Mesenchymal stem cell (in vitro differentiated cells and primary cell): ENCODE data around the gene MUC2.

Source experiments
- DNase-seq: peaks from one replicate; pipeline ENCODE4 v3.0.0-alpha.2; 2013
- H2AFZ ChIP-seq: one replicate; pipeline ENCODE4 v1.6.1; 2013; ENCODE audit warnings: low read depth, mild to moderate bottlenecking, control low read depth, inconsistent platforms, low read length, moderate library complexity
- H2AK5ac ChIP-seq: 2 replicates; pipeline ENCODE4 v1.6.1; 2013; ENCODE audit warnings: low read length, moderate library complexity, mild to moderate bottlenecking, inconsistent platforms; ENCODE audit not compliant: severe bottlenecking
- H2BK120ac ChIP-seq: one replicate; pipeline ENCODE4 v1.6.1; 2013; ENCODE audit warnings: low read depth, mild to moderate bottlenecking, inconsistent platforms, low read length, moderate library complexity
- H2BK12ac ChIP-seq, 2 experiments: one replicate each; pipeline ENCODE4 v1.6.1; 2013; ENCODE audit warnings: inconsistent platforms in 2 of 2, low read length in 2 of 2, mild to moderate bottlenecking in 2 of 2, moderate library complexity in 2 of 2, control low read depth in 1 of 2
- H2BK15ac ChIP-seq: one replicate; pipeline ENCODE4 v1.6.1; 2013; ENCODE audit warnings: mild to moderate bottlenecking, low read depth, inconsistent platforms; ENCODE audit not compliant: poor library complexity, severe bottlenecking
- H2BK5ac ChIP-seq: 2 replicates; pipeline ENCODE4 v1.6.1; 2013; ENCODE audit warnings: low read depth, mild to moderate bottlenecking, low read length, control low read depth, inconsistent platforms; ENCODE audit not compliant: poor library complexity, severe bottlenecking
- H3K14ac ChIP-seq, 2 experiments: one replicate each; pipeline ENCODE4 v1.6.1; 2013; ENCODE audit warnings: inconsistent platforms in 2 of 2, low read length in 2 of 2, control low read depth in 1 of 2, mild to moderate bottlenecking in 1 of 2, moderate library complexity in 1 of 2
- H3K18ac ChIP-seq, 2 experiments: one replicate each; pipeline ENCODE4 v1.6.1; 2013; ENCODE audit warnings: inconsistent platforms in 2 of 2, low read length in 2 of 2, control low read depth in 1 of 2, low read depth in 1 of 2, mild to moderate bottlenecking in 1 of 2
- H3K23ac ChIP-seq, 2 experiments: one replicate each; pipeline ENCODE4 v1.6.1; 2013; ENCODE audit warnings: inconsistent platforms in 2 of 2, low read length in 2 of 2, mild to moderate bottlenecking in 2 of 2, moderate library complexity in 2 of 2, control low read depth in 1 of 2
- H3K27ac ChIP-seq: 2 replicates; pipeline ENCODE4 v1.5.1; 2013; ENCODE audit warnings: mild to moderate bottlenecking, moderate library complexity, low read length, control low read depth, inconsistent platforms; ENCODE audit not compliant: poor library complexity, severe bottlenecking
- H3K27me3 ChIP-seq, 2 experiments: 2 replicates each; pipeline versions ENCODE4 v1.6.1 to v1.7.0; 2013; ENCODE audit warnings: low read length in 2 of 2, mild to moderate bottlenecking in 2 of 2, moderate library complexity in 2 of 2, control low read depth in 1 of 2, inconsistent platforms in 1 of 2; ENCODE audit not compliant: control insufficient read depth in 1 of 2, insufficient read depth in 1 of 2
- H3K36me3 ChIP-seq, 2 experiments: 2 replicates each; pipeline versions ENCODE4 v1.6.1 to v1.7.0; 2013; ENCODE audit warnings: low read length in 2 of 2, control low read depth in 1 of 2, inconsistent platforms in 1 of 2, low read depth in 1 of 2, mild to moderate bottlenecking in 1 of 2; ENCODE audit not compliant: insufficient read depth in 2 of 2, control insufficient read depth in 1 of 2
- H3K4ac ChIP-seq, 2 experiments: one replicate each; pipeline ENCODE4 v1.6.1; 2013; ENCODE audit warnings: inconsistent platforms in 2 of 2, low read length in 2 of 2, mild to moderate bottlenecking in 2 of 2, moderate library complexity in 2 of 2, control low read depth in 1 of 2, low read depth in 1 of 2
- H3K4me1 ChIP-seq: 2 replicates; pipeline ENCODE4 v1.6.1; 2013; ENCODE audit warnings: low read depth, low read length, control low read depth; ENCODE audit not compliant: control insufficient read depth, insufficient read depth
- H3K4me2 ChIP-seq: 2 replicates; pipeline ENCODE4 v1.6.1; 2013; ENCODE audit warnings: low read length, mild to moderate bottlenecking, inconsistent platforms; ENCODE audit not compliant: poor library complexity, severe bottlenecking
- H3K4me3 ChIP-seq, 2 experiments: 2 replicates each; pipeline versions ENCODE4 v1.5.1 to v1.7.0; 2013; ENCODE audit warnings: low read length in 2 of 2, mild to moderate bottlenecking in 2 of 2, control low read depth in 1 of 2, low read depth in 1 of 2; ENCODE audit not compliant: insufficient read depth in 1 of 2
- H3K79me1 ChIP-seq: replicated peaks from 2 replicates; pipeline ENCODE4 v1.6.1; 2013; ENCODE audit warnings: mild to moderate bottlenecking, control low read depth, low read length, inconsistent platforms; ENCODE audit not compliant: poor library complexity, severe bottlenecking
- H3K9ac ChIP-seq: 2 replicates; pipeline ENCODE4 v1.7.0; 2013; ENCODE audit warnings: mild to moderate bottlenecking, low read length, moderate library complexity
- H3K9me3 ChIP-seq: 2 replicates; pipeline ENCODE4 v1.7.0; 2013; ENCODE audit warnings: mild to moderate bottlenecking, low read length; ENCODE audit not compliant: control insufficient read depth
- H4K8ac ChIP-seq: one replicate; pipeline ENCODE4 v1.6.1; 2013; ENCODE audit warnings: inconsistent platforms, mild to moderate bottlenecking, low read length, moderate library complexity
- H4K91ac ChIP-seq: one replicate; pipeline ENCODE4 v1.6.1; 2013; ENCODE audit warnings: mild to moderate bottlenecking, low read length, inconsistent platforms
- WGBS: methylation state at CpG from one replicate; pipeline ENCODE4 v1.1.7; 2013; ENCODE audit warnings: mixed read lengths; 5-methylcytosine and 5-hydroxymethylcytosine counted together

The MUC2 gene

DNA sequence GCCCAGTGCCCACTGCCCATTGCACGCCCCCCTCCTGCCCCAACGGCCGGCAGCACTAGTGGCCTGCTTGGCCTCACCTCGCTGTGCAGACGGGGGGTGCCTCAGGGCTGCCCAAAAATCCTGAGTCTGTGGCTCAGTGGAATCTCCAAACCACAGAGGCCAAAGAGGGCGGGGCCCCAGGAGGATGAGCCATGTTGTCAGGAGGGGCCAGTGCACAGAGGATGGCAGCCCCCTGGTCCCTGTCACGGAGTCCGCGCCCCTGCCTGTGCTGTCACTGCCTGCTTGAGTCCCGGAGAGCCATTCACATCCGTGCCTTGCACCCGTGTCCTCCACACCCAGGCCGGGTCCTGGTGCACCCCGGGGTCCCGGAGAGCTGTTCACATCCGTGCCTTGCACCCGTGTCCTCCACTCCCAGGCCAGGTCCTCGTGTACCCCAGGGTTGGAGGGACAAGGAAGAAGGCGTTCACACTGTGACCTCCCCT is 46.7 kb downstream of the MUC2 start:
- no peaks in the 10 kb centered on the region for H3K36me3 ChIP-seq
- WGBS = 87% methylated on average over 19 of the region's 19 CpGs

DNA sequence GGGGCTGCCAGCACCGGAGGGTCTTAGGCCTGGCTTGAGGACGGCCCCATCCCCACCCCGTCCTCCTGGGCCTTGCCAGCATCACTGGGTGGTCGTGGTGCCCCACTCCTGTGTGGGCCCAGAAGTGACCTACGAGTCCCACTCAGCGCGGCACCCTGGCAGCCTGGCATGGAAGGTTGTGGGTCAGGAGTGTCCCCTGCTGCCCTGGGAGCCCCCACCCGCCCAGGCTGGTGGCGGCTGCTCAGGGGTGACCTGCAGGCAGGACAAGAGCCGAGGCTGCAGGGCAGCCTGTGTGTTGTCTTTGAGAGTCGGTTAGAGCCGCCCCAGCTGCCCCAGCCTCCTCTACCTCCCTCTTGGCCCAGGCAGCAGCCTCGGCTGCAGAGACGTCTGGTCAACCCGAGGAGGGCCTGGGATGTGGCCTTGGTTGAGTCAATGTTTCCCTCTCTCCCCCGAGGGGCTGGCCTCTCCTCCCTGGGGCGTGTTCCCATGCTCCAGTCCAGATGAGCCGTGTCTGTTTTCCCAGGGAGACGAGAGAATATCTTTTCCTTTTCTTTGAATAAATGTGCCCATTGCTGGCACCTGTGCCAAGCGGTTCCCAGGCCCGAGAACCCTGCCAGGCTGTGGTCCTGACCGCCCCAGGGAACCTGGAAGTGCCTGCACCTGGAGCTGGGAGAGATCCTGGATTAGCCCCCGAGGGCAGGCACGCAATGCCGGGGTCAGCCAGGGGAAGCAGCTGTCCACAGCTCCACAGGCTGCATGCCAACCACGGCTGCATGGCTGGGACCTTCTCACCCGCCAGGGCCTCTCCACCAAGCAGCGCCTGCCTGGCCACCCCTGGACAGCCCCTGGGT is 47.4 kb downstream of the MUC2 start:
- Histone ChIP-seq H3K4ac (no peak overlapping the region), H3K4me1 (peaks cover 4% of the 10 kb centered on the region), H3K27ac (no peak overlapping the region), H2BK12ac (no peak overlapping the region), H2AFZ (no peak overlapping the region), H4K91ac (no peak overlapping the region), H3K79me1 (no peaks in the 10 kb centered on the region), H2BK5ac (no peak overlapping the region), H3K23ac (no peak overlapping the region), H3K14ac (no peak overlapping the region), H4K8ac (no peak overlapping the region), H2BK120ac (no peak overlapping the region), H3K4me2 (no peak overlapping the region), H2BK15ac (no peak overlapping the region), H3K27me3 (peaks cover 17 to 75% of the 10 kb centered on the region in 2 experiments), H3K36me3 (no peaks in the 10 kb centered on the region), H2AK5ac (no peak overlapping the region), H3K9me3 (peaks cover 4% of the 10 kb centered on the region), H3K4me3 (no peak overlapping the region), H3K9ac (no peak overlapping the region), H3K18ac (no peak overlapping the region)
- WGBS = 77% methylated on average over 28 of the region's 28 CpGs
- DNase-seq = no peak

More for the DNA sequence above, 46.7 kb downstream of the MUC2 start:
- no peak for DNase-seq
- Histone ChIP-seq H3K14ac (no peak overlapping the region), H3K9me3 (peaks cover 4% of the 10 kb centered on the region), H2BK12ac (no peak overlapping the region), H3K4me1 (peaks cover 4% of the 10 kb centered on the region), H3K23ac (no peak overlapping the region), H3K4me3 (no peak overlapping the region), H3K27ac (no peak overlapping the region), H2BK15ac (no peak overlapping the region), H3K4ac (no peak overlapping the region), H2AK5ac (no peak overlapping the region), H4K91ac (peak overlapping the region; percentile 18), H3K79me1 (no peaks in the 10 kb centered on the region), H4K8ac (no peak overlapping the region), H2AFZ (no peak overlapping the region), H3K27me3 (peaks cover 17 to 75% of the 10 kb centered on the region in 2 experiments), H3K18ac (no peak overlapping the region), H3K4me2 (no peak overlapping the region), H2BK5ac (no peak overlapping the region), H2BK120ac (no peak overlapping the region), H3K9ac (no peak overlapping the region)

DNA sequence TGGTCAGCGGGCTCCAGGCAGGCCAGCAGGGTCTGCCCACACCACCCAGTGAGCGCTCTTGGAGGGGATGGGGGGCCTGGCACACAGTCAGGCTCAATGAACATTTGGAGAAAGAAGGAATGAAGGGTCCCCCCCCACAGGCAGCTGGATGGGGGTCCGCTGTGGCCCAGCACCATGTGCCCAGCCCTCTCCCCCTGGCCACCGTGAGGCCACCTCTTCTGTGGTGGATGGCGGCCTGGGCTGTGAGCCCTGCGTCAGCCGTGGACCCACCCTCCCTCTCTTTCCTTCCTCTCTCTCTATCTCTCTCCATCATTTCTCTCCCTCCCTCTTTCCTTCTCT is 48.0 kb downstream of the MUC2 start:
- no peak overlapping the region for H3K9ac ChIP-seq
- H2BK120ac ChIP-seq = no peak overlapping the region
- H3K4me3 ChIP-seq = no peak overlapping the region
- H3K23ac ChIP-seq = no peak overlapping the region
- H2BK5ac ChIP-seq = no peak overlapping the region
- H3K36me3 ChIP-seq = no peaks in the 10 kb centered on the region
- H3K4ac ChIP-seq = no peak overlapping the region
- H2BK15ac ChIP-seq = no peak overlapping the region
- H3K4me2 ChIP-seq = no peak overlapping the region
- H3K9me3 ChIP-seq = peaks cover 4% of the 10 kb centered on the region
- no peak overlapping the region for H4K8ac ChIP-seq
- DNase-seq = no peak
- 76% methylated on average over 7 of the region's 7 CpGs for WGBS
- H3K27me3 ChIP-seq = peaks cover 17 to 72% of the 10 kb centered on the region in 2 experiments
- no peak overlapping the region for H2BK12ac ChIP-seq
- no peaks in the 10 kb centered on the region for H3K79me1 ChIP-seq
- H3K18ac ChIP-seq = no peak overlapping the region
- peaks cover 4% of the 10 kb centered on the region for H3K4me1 ChIP-seq
- no peak overlapping the region for H2AFZ ChIP-seq
- no peak overlapping the region for H4K91ac ChIP-seq
- no peak overlapping the region for H3K27ac ChIP-seq
- H2AK5ac ChIP-seq = no peak overlapping the region
- no peak overlapping the region for H3K14ac ChIP-seq

DNA sequence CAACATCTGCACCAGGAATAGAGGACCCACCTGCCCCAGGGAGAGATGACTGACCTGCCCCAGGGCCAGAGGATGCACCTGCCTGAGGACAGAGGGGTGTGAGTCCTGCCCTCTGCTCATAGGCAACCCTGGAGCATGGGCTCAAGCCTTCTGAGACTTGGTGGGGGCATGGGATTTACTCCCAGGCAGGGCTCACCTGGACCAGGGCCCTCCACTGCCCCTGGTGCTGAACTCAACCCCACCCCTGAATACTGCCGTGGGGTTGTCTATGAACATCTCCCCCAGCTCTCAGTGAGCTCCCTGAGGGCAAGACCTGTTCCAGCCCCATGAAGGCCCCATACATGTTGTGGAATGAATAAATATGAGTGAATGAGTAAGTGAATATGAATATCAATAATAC is 49.3 kb downstream of the MUC2 start:
- no peak for DNase-seq
- Histone ChIP-seq H2BK5ac (no peak overlapping the region), H3K9ac (no peak overlapping the region), H3K27me3 (peaks cover 17 to 72% of the 10 kb centered on the region in 2 experiments), H3K14ac (no peak overlapping the region), H3K18ac (no peak overlapping the region), H3K4me3 (no peak overlapping the region), H3K9me3 (peaks cover 4% of the 10 kb centered on the region), H2BK15ac (no peak overlapping the region), H2AFZ (no peak overlapping the region), H2BK120ac (no peak overlapping the region), H3K79me1 (no peaks in the 10 kb centered on the region), H3K36me3 (no peaks in the 10 kb centered on the region), H4K8ac (no peak overlapping the region), H3K23ac (no peak overlapping the region), H3K4me1 (peaks cover 6% of the 10 kb centered on the region), H2BK12ac (no peak overlapping the region), H2AK5ac (no peak overlapping the region), H3K27ac (no peak overlapping the region), H4K91ac (no peak overlapping the region), H3K4ac (no peak overlapping the region), H3K4me2 (no peak overlapping the region)
- 89% methylated on average over 1 of the region's 1 CpG for WGBS
